Measurements from ENCODE around the gene CD300LB. TPM values are rescaled to one million over a fixed set of nuclear protein-coding genes. Genes with fewer than 3 reads are reported as not detected.

The CD300LB gene
- total and polyA plus RNA-seq, 10 donors: 0.47 to 5.6 (median 2.0) TPM

DNA sequence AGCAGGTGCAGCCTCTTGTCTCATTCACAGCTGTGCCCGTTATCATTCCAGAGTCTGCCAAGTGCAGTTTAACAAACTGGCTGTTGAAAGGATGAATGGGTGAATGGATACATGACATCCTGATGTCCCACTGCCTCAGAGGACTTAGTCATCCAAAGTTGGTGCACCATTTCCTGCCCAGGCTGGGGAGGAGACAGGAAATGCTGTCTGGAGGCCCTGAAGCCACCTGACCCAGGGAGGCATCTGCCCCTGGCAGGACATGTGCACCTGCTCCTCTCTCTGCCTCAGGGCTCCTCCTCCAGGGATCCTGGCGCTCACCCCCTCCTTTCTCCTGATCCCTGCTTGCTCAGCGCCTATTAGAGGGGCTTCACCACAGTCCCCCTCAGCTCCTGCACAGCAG lies 16.5 kb upstream of the CD300LB start:
- Histone ChIP-seq H3K4me1 (peaks cover 0 to 23% (median 2%) of the 10 kb centered on the region in 6 donors), H3K27me3 (replicated peaks in 1 of 7) (peaks cover 0 to 21% (median 0%) of the 10 kb centered on the region in 7 donors), H3K4me3 (no peak overlapping the region), H3K9me3 (no peaks in the 10 kb centered on the region), H3K27ac (no peak overlapping the region), H3K36me3 (peaks cover 0 to 6% (median 0%) of the 10 kb centered on the region in 6 donors)
- TF ChIP-seq, protein P1, sequence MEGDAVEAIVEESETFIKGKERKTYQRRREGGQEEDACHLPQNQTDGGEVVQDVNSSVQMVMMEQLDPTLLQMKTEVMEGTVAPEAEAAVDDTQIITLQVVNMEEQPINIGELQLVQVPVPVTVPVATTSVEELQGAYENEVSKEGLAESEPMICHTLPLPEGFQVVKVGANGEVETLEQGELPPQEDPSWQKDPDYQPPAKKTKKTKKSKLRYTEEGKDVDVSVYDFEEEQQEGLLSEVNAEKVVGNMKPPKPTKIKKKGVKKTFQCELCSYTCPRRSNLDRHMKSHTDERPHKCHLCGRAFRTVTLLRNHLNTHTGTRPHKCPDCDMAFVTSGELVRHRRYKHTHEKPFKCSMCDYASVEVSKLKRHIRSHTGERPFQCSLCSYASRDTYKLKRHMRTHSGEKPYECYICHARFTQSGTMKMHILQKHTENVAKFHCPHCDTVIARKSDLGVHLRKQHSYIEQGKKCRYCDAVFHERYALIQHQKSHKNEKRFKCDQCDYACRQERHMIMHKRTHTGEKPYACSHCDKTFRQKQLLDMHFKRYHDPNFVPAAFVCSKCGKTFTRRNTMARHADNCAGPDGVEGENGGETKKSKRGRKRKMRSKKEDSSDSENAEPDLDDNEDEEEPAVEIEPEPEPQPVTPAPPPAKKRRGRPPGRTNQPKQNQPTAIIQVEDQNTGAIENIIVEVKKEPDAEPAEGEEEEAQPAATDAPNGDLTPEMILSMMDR (IDR thresholded peaks at IDR 0.05 in 8 of 11, conservative IDR thresholded peaks at IDR 0.05 in 3 of 11): no peak
- no peak for TF ChIP-seq POLR2A (IDR thresholded peaks at IDR 0.05)
- TF ChIP-seq POLR2AphosphoS5 (IDR thresholded peaks at IDR 0.05): no peak
- no peak for DNase-seq
- intact Hi-C loops (cut with DNase I; ENCODE audit: low total_unique reads): no loop called here
- WGBS, 5 donors: 63 to 84% (median 67%) methylated on average over 3 of the region's 3 CpGs

DNA sequence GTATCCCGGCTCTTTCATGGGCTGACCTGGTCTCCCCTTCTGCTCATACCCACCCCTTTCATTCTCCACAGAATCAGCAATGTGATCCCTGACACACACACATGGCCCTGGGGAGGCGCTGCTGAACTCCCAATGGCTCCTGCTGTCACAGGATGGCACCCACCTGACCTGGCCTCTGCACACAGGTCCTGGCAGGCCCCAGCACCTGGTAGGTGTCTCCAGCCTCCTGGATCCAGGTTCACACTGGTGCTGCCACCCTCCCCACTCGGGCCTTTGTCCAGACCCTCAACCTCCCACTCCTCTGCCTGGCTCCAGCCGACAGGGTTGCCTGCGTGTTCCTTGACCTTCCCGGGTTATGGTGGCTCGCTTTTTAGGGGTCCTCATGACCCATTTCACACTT lies 16.0 kb upstream of the CD300LB start:
- TF ChIP-seq, protein P1 (IDR thresholded peaks at IDR 0.05 in 8 of 11, conservative IDR thresholded peaks at IDR 0.05 in 3 of 11): no peak
- TF ChIP-seq POLR2A (IDR thresholded peaks at IDR 0.05): no peak
- TF ChIP-seq POLR2AphosphoS5 (IDR thresholded peaks at IDR 0.05): no peak
- 87 to 92% (median 90%) methylated on average over 7 of the region's 7 CpGs for WGBS, 5 donors
- Histone ChIP-seq H3K9me3 (no peaks in the 10 kb centered on the region), H3K36me3 (peaks cover 0 to 7% (median 0%) of the 10 kb centered on the region in 6 donors), H3K27me3 (replicated peaks in 1 of 7) (peaks cover 0 to 21% (median 0%) of the 10 kb centered on the region in 7 donors), H3K4me3 (no peak overlapping the region), H3K4me1 (peaks cover 0 to 23% (median 2%) of the 10 kb centered on the region in 6 donors), H3K27ac (no peak overlapping the region)
- intact Hi-C loops (cut with DNase I; ENCODE audit: low total_unique reads): no loop called here
- DNase-seq: no peak

DNA sequence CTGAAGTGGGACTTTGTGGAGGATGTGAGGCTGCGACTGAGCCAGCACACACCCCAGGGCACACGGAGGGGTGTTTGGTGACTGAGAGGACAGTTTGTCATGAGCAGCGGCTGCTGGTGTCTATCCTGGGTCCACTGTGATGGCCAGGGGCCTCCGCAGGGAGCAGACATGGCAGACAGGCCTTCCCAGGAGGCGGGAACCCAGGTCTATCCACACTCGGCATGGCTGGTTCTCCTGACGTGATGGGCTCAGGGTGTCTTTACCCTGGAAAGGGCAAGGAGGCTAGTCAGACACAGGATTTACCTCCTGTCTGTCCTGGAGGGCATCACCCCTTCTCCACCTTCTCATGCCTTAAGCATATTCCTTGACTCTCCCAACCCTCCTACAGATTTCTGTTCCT lies 15.3 kb upstream of the CD300LB start:
- Histone ChIP-seq H3K36me3 (peaks cover 0 to 7% (median 0%) of the 10 kb centered on the region in 6 donors), H3K27me3 (replicated peaks in 1 of 7) (peaks cover 0 to 18% (median 0%) of the 10 kb centered on the region in 7 donors), H3K9me3 (no peaks in the 10 kb centered on the region), H3K4me1 (peaks cover 0 to 23% (median 2%) of the 10 kb centered on the region in 6 donors), H3K27ac (peak overlapping the region in 2 of 8 donors; percentile 69 to 79), H3K4me3 (no peak overlapping the region)
- intact Hi-C loops (cut with DNase I; ENCODE audit: low total_unique reads): no loop called here
- WGBS, 5 donors: 81 to 92% (median 87%) methylated on average over 7 of the region's 7 CpGs
- TF ChIP-seq POLR2AphosphoS5 (IDR thresholded peaks at IDR 0.05): no peak
- TF ChIP-seq, protein P1 (IDR thresholded peaks at IDR 0.05 in 8 of 11, conservative IDR thresholded peaks at IDR 0.05 in 3 of 11): no peak
- TF ChIP-seq POLR2A (IDR thresholded peaks at IDR 0.05): no peak
- DNase-seq: no peak

DNA sequence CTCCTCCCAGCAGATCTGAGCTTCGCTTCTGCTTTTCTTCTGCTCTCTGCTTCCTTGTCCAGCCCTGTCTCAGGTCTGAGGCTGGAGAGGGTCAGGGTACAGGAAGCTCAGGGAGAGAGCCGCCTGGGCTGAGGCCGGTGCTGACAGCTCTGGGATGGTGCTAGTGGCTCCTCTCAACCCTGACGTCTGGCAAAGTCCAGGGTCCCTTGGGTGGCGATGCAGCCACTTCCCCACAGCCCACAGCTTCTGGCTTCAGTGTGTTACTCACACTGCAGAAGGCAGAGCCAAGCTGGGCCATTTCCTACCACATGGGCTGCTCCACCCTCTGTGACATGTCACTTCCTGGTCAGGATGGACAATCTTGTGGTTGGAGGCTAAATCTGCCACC lies 14.6 kb upstream of the CD300LB start, which contains the start of gene CD300C:
Gene CD300C, minus strand, starts transcription at position 273 of the 388 bp plus-strand sequence. CDS start 333 bp downstream, outside the sequence.
- Histone ChIP-seq H3K27ac (peak within 1 kb of the TSS in 6 of 8 donors; percentile 26 to 79 (median 52)), H3K9me3 (no peaks in the 10 kb centered on the region), H3K36me3 (peaks cover 0 to 7% (median 0%) of the 10 kb centered on the region in 6 donors), H3K4me1 (peaks cover 0 to 23% (median 2%) of the 10 kb centered on the region in 6 donors), H3K27me3 (replicated peaks in 1 of 7) (peaks cover 0 to 14% (median 0%) of the 10 kb centered on the region in 7 donors), H3K4me3 (peak within 1 kb of the TSS in 2 of 8 donors; percentile 22 to 45)
- peak; percentile 77 for DNase-seq
- intact Hi-C loops (cut with DNase I; ENCODE audit: low total_unique reads): no loop called here
- TF ChIP-seq, protein P1 (IDR thresholded peaks at IDR 0.05 in 8 of 11, conservative IDR thresholded peaks at IDR 0.05 in 3 of 11): no peak
- TF ChIP-seq POLR2AphosphoS5 (IDR thresholded peaks at IDR 0.05): peak in 2 of 3 donors; percentile 35 to 43
- 28 to 57% (median 42%) methylated on average over 4 to 5 of the region's 5 CpGs for WGBS, 5 donors

Measured in spleen (tissue), 11 donors.